Tibial nerve (tissue), 4 donors: ENCODE measurements around the gene CCDC194. TPM values are rescaled to one million over a fixed set of nuclear protein-coding genes. Genes with fewer than 3 reads are reported as not detected.

Experiments
- DNase-seq, 2 donors: peaks; one replicate each; pipeline ENCODE4 v3.0.0-alpha.2; 2019; ENCODE audit warnings: low spot score in 2 of 2
- H3K27ac ChIP-seq, 4 donors: fragments of 200-600 bp; sonication (generic) in 3 of 4; one replicate each; pipeline ENCODE4 v1.5.1; 2017 to 2019; ENCODE audit warnings: mild to moderate bottlenecking in 1 of 4
- H3K27me3 ChIP-seq, 2 donors: fragments of 200-600 bp; sonication (generic) in 1 of 2; one replicate each; pipeline versions ENCODE4 v1.5.1 to v1.6.0; 2017 to 2019
- H3K36me3 ChIP-seq, 3 donors: fragments of 200-600 bp; sonication (generic); one replicate each; pipeline ENCODE4 v1.5.1; 2018 to 2019
- H3K4me1 ChIP-seq, 4 donors: fragments of 200-600 bp; sonication (generic) in 3 of 4; one replicate each; pipeline ENCODE4 v1.5.1; 2017 to 2019
- H3K4me3 ChIP-seq, 4 donors: fragments of 200-600 bp; sonication (generic) in 3 of 4; one replicate each; pipeline ENCODE4 v1.5.1; 2017 to 2019; ENCODE audit warnings: mild to moderate bottlenecking in 1 of 4, moderate library complexity in 1 of 4
- H3K9me3 ChIP-seq, 4 donors: fragments of 200-600 bp; sonication (generic) in 3 of 4; one replicate each; pipeline ENCODE4 v1.5.1; 2017 to 2019
- EP300 ChIP-seq, 2 donors: sonication (generic); formaldehyde crosslinking; IDR thresholded peaks; one replicate each; pipeline ENCODE4 v1.6.1; 2017; ENCODE audit warnings: antibody characterized with exemption in 2 of 2, mild to moderate bottlenecking in 1 of 2
- POLR2A ChIP-seq, 2 donors: fragments of 450-650 bp; IDR thresholded peaks; one replicate each; pipeline ENCODE4 v1.6.1; 2017; ENCODE audit warnings: antibody characterized with exemption in 2 of 2, mild to moderate bottlenecking in 2 of 2, moderate library complexity in 2 of 2
- WGBS, 2 donors: methylation state at CpG; one replicate each; pipeline ENCODE4 v1.1.5; 2018; 5-methylcytosine and 5-hydroxymethylcytosine counted together
- total RNA-seq, 4 donors: library from RNA; depleted of rRNA; stranded (reverse); fragments of >200 nt; gene quantifications; one replicate each; pipeline ENCODE4 v1.1.0, GENCODE V29; 2016
- TF ChIP-seq, protein P1 (sequence below), 5 experiments: fragments of 200-600 bp in 3 of 5; fragments of 450-650 bp in 2 of 5; sonication (generic) in 3 of 5; IDR thresholded peaks; one replicate each; pipeline ENCODE4 v1.5.1; 2016 to 2019; ENCODE audit warnings: antibody characterized with exemption in 5 of 5, mild to moderate bottlenecking in 3 of 5, moderate library complexity in 2 of 5

Gene CCDC194
- total RNA-seq, 4 donors from 2014 or later = 0.63 to 4.5 (median 2.0) TPM; not detected in 1

DNA sequence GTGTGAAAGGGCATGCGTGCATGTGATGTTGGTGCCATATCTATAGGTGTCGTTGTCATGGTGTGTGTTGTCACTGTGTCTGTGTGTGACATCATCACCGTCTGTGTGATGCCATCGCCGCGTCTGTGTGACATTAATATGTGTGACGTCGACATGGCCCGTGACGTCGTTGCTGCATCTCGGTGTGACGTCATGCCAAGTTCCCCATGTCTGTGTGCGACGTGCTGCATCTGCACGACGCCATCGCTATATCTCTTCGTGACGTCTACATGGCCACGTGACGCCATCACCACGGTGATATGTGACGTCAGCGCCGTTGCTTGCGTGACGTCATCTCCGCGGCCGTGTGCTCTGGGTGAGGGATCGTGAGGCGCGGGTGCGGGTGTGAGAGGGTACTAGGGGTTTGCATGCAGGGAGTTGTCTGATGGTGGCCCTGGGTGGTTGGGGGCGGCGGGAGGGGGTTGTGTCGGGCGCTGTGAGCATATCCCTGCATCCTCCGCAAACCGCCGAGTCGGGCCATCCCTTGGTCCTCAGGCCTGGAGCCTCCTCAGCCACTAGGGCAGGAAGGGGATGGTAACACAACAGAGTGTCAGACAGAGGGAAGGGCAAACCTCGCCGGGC lies 42.1 kb downstream of the CCDC194 start:
- TF ChIP-seq, protein P1, sequence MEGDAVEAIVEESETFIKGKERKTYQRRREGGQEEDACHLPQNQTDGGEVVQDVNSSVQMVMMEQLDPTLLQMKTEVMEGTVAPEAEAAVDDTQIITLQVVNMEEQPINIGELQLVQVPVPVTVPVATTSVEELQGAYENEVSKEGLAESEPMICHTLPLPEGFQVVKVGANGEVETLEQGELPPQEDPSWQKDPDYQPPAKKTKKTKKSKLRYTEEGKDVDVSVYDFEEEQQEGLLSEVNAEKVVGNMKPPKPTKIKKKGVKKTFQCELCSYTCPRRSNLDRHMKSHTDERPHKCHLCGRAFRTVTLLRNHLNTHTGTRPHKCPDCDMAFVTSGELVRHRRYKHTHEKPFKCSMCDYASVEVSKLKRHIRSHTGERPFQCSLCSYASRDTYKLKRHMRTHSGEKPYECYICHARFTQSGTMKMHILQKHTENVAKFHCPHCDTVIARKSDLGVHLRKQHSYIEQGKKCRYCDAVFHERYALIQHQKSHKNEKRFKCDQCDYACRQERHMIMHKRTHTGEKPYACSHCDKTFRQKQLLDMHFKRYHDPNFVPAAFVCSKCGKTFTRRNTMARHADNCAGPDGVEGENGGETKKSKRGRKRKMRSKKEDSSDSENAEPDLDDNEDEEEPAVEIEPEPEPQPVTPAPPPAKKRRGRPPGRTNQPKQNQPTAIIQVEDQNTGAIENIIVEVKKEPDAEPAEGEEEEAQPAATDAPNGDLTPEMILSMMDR (IDR thresholded peaks at IDR 0.05) = no peak
- TF ChIP-seq EP300 (IDR thresholded peaks at IDR 0.05) (no peak), POLR2A (IDR thresholded peaks at IDR 0.05) (no peak)
- Histone ChIP-seq H3K27me3 (peaks cover 0 to 17% of the 10 kb centered on the region in 2 donors), H3K4me3 (no peak overlapping the region), H3K27ac (no peak overlapping the region), H3K4me1 (peaks cover 0 to 24% (median 3%) of the 10 kb centered on the region in 4 donors), H3K36me3 (no peaks in the 10 kb centered on the region), H3K9me3 (no peaks in the 10 kb centered on the region)
- no peak for DNase-seq
- WGBS, 2 donors = 92 to 94% methylated on average over 39 to 45 of the region's 45 CpGs

DNA sequence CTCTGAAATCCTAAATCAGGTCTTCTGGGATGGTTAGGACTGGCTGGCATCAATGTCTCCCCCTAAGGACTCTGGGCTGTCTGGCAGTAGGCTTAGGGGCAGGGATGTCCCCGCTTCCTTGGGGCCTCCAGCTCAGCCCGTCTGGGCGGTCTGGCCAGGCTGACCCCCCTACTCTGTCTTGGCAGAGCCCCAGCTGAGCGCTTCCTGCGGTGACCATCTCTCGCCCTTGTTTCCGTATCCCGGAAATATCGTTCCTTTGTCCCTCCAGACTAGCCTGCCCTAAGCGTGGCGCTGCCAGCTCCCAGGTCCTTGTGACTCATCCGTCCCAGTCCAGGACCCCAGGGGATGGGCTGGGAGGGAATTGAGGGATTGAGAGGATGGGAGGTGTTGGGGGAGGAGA lies 45.3 kb downstream of the CCDC194 start:
- Histone ChIP-seq H3K4me1 (peaks cover 0 to 34% (median 3%) of the 10 kb centered on the region in 4 donors), H3K36me3 (peaks cover 0 to 4% (median 0%) of the 10 kb centered on the region in 3 donors), H3K27ac (peak overlapping the region in 3 of 4 donors; percentile 26 to 78 (median 57)), H3K9me3 (no peaks in the 10 kb centered on the region), H3K4me3 (no peak overlapping the region), H3K27me3 (peaks cover 0 to 17% of the 10 kb centered on the region in 2 donors)
- 3 to 4% methylated on average over 12 of the region's 12 CpGs for WGBS, 2 donors
- TF ChIP-seq POLR2A (IDR thresholded peaks at IDR 0.05) (no peak), EP300 (IDR thresholded peaks at IDR 0.05) (peak in 1 of 2 donors; percentile 66)
- peak in 1 of 2 donors; percentile 45 for DNase-seq

DNA sequence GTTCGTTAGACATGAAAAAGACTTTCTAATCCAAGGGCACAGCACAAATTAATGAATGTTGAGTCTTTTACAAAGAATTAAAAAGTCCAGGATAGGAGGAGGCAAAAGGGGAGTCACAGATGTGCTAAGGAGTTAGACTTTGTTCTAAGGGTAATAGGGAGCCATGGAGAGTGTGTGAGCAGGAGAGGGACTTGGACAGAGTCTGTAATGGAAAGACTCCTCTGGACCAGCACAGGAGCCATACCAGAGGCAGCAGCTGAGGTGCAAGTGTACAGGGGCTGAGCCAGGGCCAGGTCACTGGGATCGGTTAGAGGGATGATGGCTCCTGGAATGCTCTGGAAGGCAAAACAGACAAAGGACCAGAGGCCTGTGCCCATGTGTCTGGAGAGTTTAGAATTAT lies 46.1 kb downstream of the CCDC194 start:
- no peak overlapping the region for H3K4me3 ChIP-seq
- WGBS, 2 donors = 59 to 73% methylated on average over 2 of the region's 2 CpGs
- H3K27ac ChIP-seq = peak overlapping the region in 3 of 4 donors; percentile 20 to 78 (median 69)

DNA sequence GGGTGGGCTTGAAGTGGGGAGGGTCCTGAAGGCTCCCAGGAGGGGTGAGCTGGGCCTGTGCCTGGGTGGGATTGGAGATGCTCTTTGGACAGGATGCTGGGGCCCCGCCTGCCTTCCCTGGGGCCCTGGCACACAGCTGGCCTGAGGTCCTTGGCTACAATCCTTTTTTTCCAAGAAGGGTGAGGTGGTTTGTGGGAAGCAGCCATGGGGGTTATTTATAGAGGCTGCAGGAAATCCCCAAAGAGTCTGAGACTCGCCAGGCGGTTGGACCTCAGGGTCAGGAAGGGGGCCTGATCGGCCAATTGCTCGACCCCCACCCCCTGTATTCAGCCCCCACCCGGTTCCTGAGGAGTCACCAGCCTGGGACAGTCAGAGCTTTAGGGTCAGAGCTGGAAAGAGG lies 46.6 kb downstream of the CCDC194 start:
- peak overlapping the region in 3 of 4 donors; percentile 20 to 78 (median 69) for H3K27ac ChIP-seq
- 19 to 20% methylated on average over 6 of the region's 6 CpGs for WGBS, 2 donors
- H3K4me3 ChIP-seq = no peak overlapping the region
- TF ChIP-seq, protein P1 (IDR thresholded peaks at IDR 0.05) = no peak
- TF ChIP-seq EP300 (IDR thresholded peaks at IDR 0.05) (peak in 1 of 2 donors; percentile 30), POLR2A (IDR thresholded peaks at IDR 0.05) (no peak)
- H3K27me3 ChIP-seq = peaks cover 0 to 17% of the 10 kb centered on the region in 2 donors
- H3K9me3 ChIP-seq = no peaks in the 10 kb centered on the region
- H3K4me1 ChIP-seq = peaks cover 0 to 34% (median 3%) of the 10 kb centered on the region in 4 donors
- no peak for DNase-seq
- peaks cover 0 to 13% (median 0%) of the 10 kb centered on the region in 3 donors for H3K36me3 ChIP-seq

More for the DNA sequence above, 46.1 kb downstream of the CCDC194 start:
- Histone ChIP-seq H3K27me3 (peaks cover 0 to 17% of the 10 kb centered on the region in 2 donors), H3K9me3 (no peaks in the 10 kb centered on the region), H3K4me1 (peaks cover 0 to 34% (median 3%) of the 10 kb centered on the region in 4 donors), H3K36me3 (peaks cover 0 to 9% (median 0%) of the 10 kb centered on the region in 3 donors)
- DNase-seq = no peak
- TF ChIP-seq EP300 (IDR thresholded peaks at IDR 0.05) (no peak), POLR2A (IDR thresholded peaks at IDR 0.05) (no peak)
- TF ChIP-seq, protein P1 (IDR thresholded peaks at IDR 0.05) = no peak

DNA sequence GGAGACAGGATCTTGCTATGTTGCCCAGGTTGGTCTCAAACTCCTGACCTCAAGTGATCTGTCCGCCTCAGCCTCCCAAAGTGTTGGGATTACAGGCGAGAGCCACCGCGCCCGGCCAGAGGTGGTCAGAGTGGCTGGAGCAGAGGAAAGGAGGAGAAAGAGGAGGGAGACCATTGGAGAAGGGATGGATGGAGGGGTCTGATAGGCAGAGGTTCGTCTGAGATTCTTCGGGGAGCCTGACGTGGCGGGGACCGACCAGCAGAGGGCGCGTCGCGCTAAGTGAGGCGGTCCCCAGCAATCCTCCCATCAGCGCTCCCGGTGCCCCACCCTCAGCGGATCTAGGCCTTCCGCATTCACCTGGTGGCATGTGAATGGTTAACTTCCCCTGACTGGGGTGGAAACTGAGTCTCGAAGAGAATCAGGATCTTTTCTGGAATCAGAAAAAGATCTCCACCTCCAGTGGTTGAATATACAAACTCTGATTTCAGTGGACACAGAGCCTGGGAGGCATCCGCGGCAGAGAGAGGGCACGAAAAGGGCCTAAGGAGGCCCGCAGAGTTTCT lies 47.8 kb downstream of the CCDC194 start:
- Histone ChIP-seq H3K27ac (peak overlapping the region in 2 of 4 donors; percentile 1 to 69), H3K9me3 (no peaks in the 10 kb centered on the region), H3K4me3 (no peak overlapping the region), H3K4me1 (peaks cover 0 to 34% (median 3%) of the 10 kb centered on the region in 4 donors), H3K27me3 (peaks cover 0 to 10% of the 10 kb centered on the region in 2 donors), H3K36me3 (peaks cover 0 to 24% (median 0%) of the 10 kb centered on the region in 3 donors)
- DNase-seq = peak; percentile 66 to 80
- TF ChIP-seq, protein P1 (IDR thresholded peaks at IDR 0.05) = peak; percentile 93 to 95 (median 94)
- TF ChIP-seq POLR2A (IDR thresholded peaks at IDR 0.05) = no peak
- TF ChIP-seq EP300 (IDR thresholded peaks at IDR 0.05) = peak in 1 of 2 donors; percentile 27
- 11 to 15% methylated on average over 24 of the region's 24 CpGs for WGBS, 2 donors
